AG04450 (cell line): ENCODE results near the gene ADRA2B. TPM values are rescaled to one million over a fixed set of nuclear protein-coding genes. Genes with fewer than 3 reads are reported as not detected.

ENCODE experiments used
- CTCF ChIA-PET: fragments of 300-600, 350-600 bp; formaldehyde crosslinking; extraction: SDS; loops from one replicate; lab custom pipeline; 2022; ENCODE audit warnings: antibody characterized with exemption, inconsistent platforms; lab: Charles Lee
- POLR2A ChIA-PET: fragments of 350-600 bp; formaldehyde crosslinking; extraction: SDS; loops from one replicate; lab custom pipeline; 2021; ENCODE audit warnings: antibody characterized with exemption, inconsistent platforms; lab: Yijun Ruan, JAX
- DNase-seq: peaks from one replicate; pipeline ENCODE4 v3.0.0-alpha.2; 2011; ENCODE audit warnings: low read depth, low spot score
- H3K27ac ChIP-seq: one replicate; pipeline ENCODE4 v1.5.1; 2012; ENCODE audit warnings: low read depth, low read length, control low read depth
- H3K27me3 ChIP-seq: one replicate; pipeline ENCODE4 v1.6.0; 2012; ENCODE audit warnings: low read length; ENCODE audit not compliant: control insufficient read depth, insufficient read depth
- H3K4me3 ChIP-seq: 2 replicates; pipeline ENCODE4 v1.5.1; 2011; ENCODE audit warnings: mild to moderate bottlenecking, low read depth, low read length, control low read depth
- H3K9me3 ChIP-seq: 2 replicates; pipeline ENCODE4 v1.5.1; 2012; ENCODE audit warnings: low read length; ENCODE audit not compliant: control insufficient read depth, insufficient read depth
- polyA plus RNA-seq: library from polyadenylated mRNA; depleted of rRNA; stranded (reverse); fragments of >200 nt; gene quantifications from 2 replicates; pipeline ENCODE4 v1.2.3, GENCODE V29; 2011
- TF ChIP-seq, protein P1 (sequence below): IDR thresholded peaks from 2 replicates; pipeline ENCODE4 v1.5.1; 2011; ENCODE audit warnings: low read depth, low read length, control low read depth, inconsistent platforms

ADRA2B gene
- polyA plus RNA-seq, 1 experiment = not detected

DNA sequence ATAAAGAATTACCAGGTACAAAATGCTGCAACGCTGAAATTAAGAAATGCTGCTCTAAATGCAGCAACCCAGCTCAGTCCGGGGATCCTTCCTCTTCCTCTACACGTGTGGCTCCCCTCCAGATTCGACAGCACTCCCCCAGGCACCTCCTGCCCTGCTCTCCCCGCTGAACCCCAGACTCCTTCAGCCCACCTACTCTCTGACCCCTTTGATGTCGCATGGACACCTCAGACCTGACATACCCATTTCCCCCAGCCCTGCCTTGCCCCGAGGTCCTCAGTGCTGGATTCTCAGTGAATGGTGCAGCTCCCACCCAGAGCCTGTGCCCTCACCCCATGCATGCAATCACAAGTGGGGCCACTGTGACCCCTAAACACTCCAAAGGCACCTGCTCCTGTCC lies 4.6 kb upstream of the ADRA2B start:
- H3K4me3 ChIP-seq = no peak overlapping the region
- CTCF ChIA-PET = no interaction called here
- POLR2A ChIA-PET = no interaction called here
- no peak for DNase-seq
- H3K27me3 ChIP-seq = peaks cover 67% of the 10 kb centered on the region
- TF ChIP-seq, protein P1, sequence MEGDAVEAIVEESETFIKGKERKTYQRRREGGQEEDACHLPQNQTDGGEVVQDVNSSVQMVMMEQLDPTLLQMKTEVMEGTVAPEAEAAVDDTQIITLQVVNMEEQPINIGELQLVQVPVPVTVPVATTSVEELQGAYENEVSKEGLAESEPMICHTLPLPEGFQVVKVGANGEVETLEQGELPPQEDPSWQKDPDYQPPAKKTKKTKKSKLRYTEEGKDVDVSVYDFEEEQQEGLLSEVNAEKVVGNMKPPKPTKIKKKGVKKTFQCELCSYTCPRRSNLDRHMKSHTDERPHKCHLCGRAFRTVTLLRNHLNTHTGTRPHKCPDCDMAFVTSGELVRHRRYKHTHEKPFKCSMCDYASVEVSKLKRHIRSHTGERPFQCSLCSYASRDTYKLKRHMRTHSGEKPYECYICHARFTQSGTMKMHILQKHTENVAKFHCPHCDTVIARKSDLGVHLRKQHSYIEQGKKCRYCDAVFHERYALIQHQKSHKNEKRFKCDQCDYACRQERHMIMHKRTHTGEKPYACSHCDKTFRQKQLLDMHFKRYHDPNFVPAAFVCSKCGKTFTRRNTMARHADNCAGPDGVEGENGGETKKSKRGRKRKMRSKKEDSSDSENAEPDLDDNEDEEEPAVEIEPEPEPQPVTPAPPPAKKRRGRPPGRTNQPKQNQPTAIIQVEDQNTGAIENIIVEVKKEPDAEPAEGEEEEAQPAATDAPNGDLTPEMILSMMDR = no peak
- H3K27ac ChIP-seq = no peak overlapping the region
- peaks cover under 1% of the 10 kb centered on the region; the same call in 1 of the 2 replicates for H3K9me3 ChIP-seq

DNA sequence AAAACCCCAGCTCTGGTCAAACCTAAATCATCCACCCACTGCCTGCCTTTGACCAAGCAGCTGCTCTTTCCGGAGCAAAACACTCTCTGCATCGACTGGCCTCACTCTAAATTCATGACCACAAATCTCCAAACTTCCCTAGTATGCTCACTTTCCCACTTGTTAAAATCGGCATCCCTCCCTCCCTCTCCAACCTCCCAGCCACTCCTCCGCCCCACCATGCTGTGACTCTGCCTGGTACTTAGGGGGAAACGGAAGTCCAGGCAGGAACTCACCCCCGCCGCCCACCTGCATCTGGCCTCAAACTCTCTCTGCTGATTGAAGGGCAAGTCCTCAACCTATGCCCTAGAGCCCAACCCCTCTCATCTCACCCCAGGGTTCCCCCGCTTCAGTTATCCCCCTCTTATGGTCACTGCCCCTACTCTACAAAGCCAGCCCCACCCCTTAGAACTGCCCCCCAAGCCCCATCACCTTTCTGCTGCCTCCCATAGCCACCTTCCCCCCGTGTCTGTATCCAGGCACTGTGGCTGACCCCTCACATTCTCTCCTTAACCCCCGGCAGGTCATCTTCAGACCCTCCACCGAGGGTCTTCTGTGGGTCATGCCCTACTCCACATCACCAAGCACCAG lies 3.8 kb upstream of the ADRA2B start:
- TF ChIP-seq, protein P1 = no peak
- Histone ChIP-seq H3K27me3 (peaks cover 69% of the 10 kb centered on the region), H3K27ac (no peak overlapping the region), H3K4me3 (no peak overlapping the region), H3K9me3 (peaks cover 8% of the 10 kb centered on the region)
- ChIA-PET POLR2A (no interaction called here), CTCF (no interaction called here)
- no peak for DNase-seq

DNA sequence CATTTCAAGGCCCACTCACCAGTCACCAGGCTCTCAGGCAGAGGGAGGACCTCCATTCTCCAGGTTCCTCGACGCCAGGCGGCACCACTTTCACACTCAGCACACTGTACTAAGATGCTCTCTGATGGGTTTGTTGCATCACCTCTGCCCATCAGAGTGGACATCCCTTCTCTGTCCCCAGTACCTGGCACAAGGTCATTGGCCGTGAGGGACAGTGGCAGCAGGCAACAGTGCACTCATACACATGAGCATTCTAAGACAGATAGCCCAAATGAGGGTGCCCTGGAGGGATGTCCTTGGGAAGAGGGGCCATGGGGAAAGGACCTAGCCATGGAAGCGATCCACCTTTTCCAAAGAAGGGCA lies 3.0 kb upstream of the ADRA2B start:
- ChIA-PET CTCF (interaction anchor here (3.5 kb wide), 1 partner anchor 127 kb away, joined by 24 read pairs; no protein-coding TSS in a partner anchor), POLR2A (no interaction called here)
- no peak for DNase-seq
- no peak overlapping the region for H3K27ac ChIP-seq
- peaks cover 70% of the 10 kb centered on the region for H3K27me3 ChIP-seq
- no peak overlapping the region for H3K4me3 ChIP-seq
- peaks cover 9% of the 10 kb centered on the region for H3K9me3 ChIP-seq
- TF ChIP-seq, protein P1 = no peak

DNA sequence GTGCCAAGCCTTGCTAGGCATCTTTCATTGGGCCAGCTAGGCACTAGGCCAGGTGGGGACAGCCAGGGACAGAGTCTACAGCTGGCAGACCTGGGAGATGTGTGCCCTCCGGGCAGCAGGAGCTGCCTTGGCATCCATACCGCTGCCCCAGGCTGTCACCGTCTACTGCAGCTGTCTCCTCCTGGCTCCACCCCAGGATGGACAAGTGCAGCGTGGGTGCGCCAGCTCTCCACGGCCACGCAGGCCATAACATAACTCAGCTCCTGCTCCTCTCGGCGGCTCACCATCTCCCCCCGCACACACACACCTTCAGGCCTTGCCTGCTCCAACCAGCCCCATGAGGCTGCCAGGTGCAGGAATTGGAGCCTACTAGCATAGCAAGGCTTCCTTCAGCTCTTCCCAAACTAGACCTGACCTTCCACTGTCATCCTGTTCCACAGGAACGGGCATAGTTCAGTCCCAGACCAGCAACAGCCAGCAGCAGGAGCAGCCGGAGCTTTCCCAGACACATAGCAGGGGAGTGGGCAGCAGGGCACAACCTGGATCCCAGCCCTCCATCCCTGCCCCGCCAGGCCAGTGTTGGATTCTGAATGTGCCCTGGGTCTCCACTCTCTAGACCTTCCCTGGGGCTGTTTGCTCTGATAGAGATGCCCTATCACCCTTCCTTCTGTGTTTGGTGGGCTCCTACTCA lies 2.5 kb upstream of the ADRA2B start:
- Histone ChIP-seq H3K27me3 (peaks cover 72% of the 10 kb centered on the region), H3K4me3 (no peak overlapping the region), H3K9me3 (peaks cover 9% of the 10 kb centered on the region), H3K27ac (no peak overlapping the region)
- TF ChIP-seq, protein P1 = no peak
- POLR2A ChIA-PET = no interaction called here
- DNase-seq = no peak
- CTCF ChIA-PET = interaction anchor here (0.7 to 3.5 kb wide), 3 partner anchors 17 to 126 kb away, joined by 3 to 24 read pairs (median 4); no protein-coding TSS in a partner anchor
